Naive thymus-derived CD4-positive, alpha-beta T cell (primary cell): ENCODE measurements around the gene BID. TPM values are rescaled to one million over a fixed set of nuclear protein-coding genes. Genes with fewer than 3 reads are reported as not detected.

Experiments used
- ATAC-seq: fragments of 150-1000 bp; cut with Tn5 transposase; 2 replicates; pipeline ENCODE4 v1.10.0; 2021; ENCODE audit warnings: mild to moderate bottlenecking, moderate library complexity
- CTCF ChIA-PET: fragments of 350-600 bp; sonication (Branson Sonifier 250); formaldehyde crosslinking; loops from one replicate; lab custom pipeline; 2021; ENCODE audit warnings: antibody characterized with exemption; lab: Charles Lee
- POLR2A ChIA-PET: fragments of 350-600 bp; sonication (Branson Sonifier 250); formaldehyde crosslinking; loops from one replicate; lab custom pipeline; 2021; ENCODE audit warnings: antibody characterized with exemption, inconsistent platforms; lab: Charles Lee
- DNase-seq, 9 donors: peaks; one replicate each; pipeline versions ENCODE4 v3.0.0 to v3.0.0-alpha.2; 2020 to 2022; ENCODE audit warnings: mixed read lengths in 1 of 9
- H3K27ac ChIP-seq: one replicate; pipeline ENCODE4 v1.7.0; 2013; ENCODE audit warnings: mild to moderate bottlenecking, low read depth, low read length, moderate library complexity
- H3K27me3 ChIP-seq, 2 donors: one replicate each; pipeline ENCODE4 v1.7.0; 2013; ENCODE audit warnings: low read length in 2 of 2, mild to moderate bottlenecking in 2 of 2, moderate library complexity in 2 of 2; ENCODE audit not compliant: control insufficient read depth in 2 of 2, insufficient read depth in 2 of 2
- H3K36me3 ChIP-seq, 3 experiments: 1 replicate in 2 of 3; 2 replicates in 1 of 3; pipeline ENCODE4 v1.7.0; 2013; ENCODE audit warnings: low read length in 3 of 3, mild to moderate bottlenecking in 3 of 3, moderate library complexity in 1 of 3; ENCODE audit not compliant: insufficient read depth in 3 of 3, control insufficient read depth in 2 of 3
- H3K4me1 ChIP-seq, 2 donors: one replicate each; pipeline ENCODE4 v1.7.0; 2013; ENCODE audit warnings: low read length in 2 of 2, mild to moderate bottlenecking in 2 of 2, moderate library complexity in 1 of 2; ENCODE audit not compliant: control insufficient read depth in 2 of 2, insufficient read depth in 2 of 2
- H3K4me3 ChIP-seq: 2 replicates; pipeline ENCODE4 v1.7.0; 2013; ENCODE audit warnings: mild to moderate bottlenecking, low read length
- H3K9me3 ChIP-seq, 3 experiments: 1 replicate in 2 of 3; 2 replicates in 1 of 3; pipeline ENCODE4 v1.7.0; 2013; ENCODE audit warnings: low read length in 3 of 3; ENCODE audit not compliant: control insufficient read depth in 2 of 3
- H3K27ac Mint-ChIP-seq, 9 donors: one replicate each; pipeline ENCODE4 v1.8.0; 2020 to 2022; ENCODE audit warnings: mixed read lengths in 9 of 9, mild to moderate bottlenecking in 8 of 9, moderate library complexity in 5 of 9, inconsistent platforms in 2 of 9
- H3K27me3 Mint-ChIP-seq, 5 donors: one replicate each; pipeline ENCODE4 v1.8.0; 2021 to 2022; ENCODE audit warnings: mixed read lengths in 5 of 5, mild to moderate bottlenecking in 1 of 5
- H3K36me3 Mint-ChIP-seq, 5 donors: one replicate each; pipeline ENCODE4 v1.8.0; 2020 to 2022; ENCODE audit warnings: mixed read lengths in 5 of 5, mild to moderate bottlenecking in 3 of 5, inconsistent platforms in 1 of 5
- H3K4me1 Mint-ChIP-seq, 7 donors: one replicate each; pipeline ENCODE4 v1.8.0; 2020 to 2022; ENCODE audit warnings: mixed read lengths in 7 of 7, mild to moderate bottlenecking in 3 of 7, inconsistent platforms in 1 of 7
- H3K4me3 Mint-ChIP-seq, 10 donors: one replicate each; pipeline ENCODE4 v1.8.0; 2020 to 2022; ENCODE audit warnings: mild to moderate bottlenecking in 10 of 10, mixed read lengths in 10 of 10, moderate library complexity in 6 of 10, inconsistent platforms in 2 of 10
- H3K9me3 Mint-ChIP-seq, 11 donors: one replicate each; pipeline ENCODE4 v1.8.0; 2020 to 2022; ENCODE audit warnings: mixed read lengths in 11 of 11, mild to moderate bottlenecking in 4 of 11, inconsistent platforms in 1 of 11, moderate library complexity in 1 of 11
- intact Hi-C, 2 donors: fragments of 100-400 bp; cut with micrococcal nuclease; formaldehyde crosslinking; loops; one replicate each; pipeline ENCODE4 v1.15.1; 2023
- polyA plus RNA-seq, 2 donors: library from polyadenylated mRNA; unstranded; fragments of 300-500 nt; fragmentation: Illumina TruSeq; gene quantifications; one replicate each; pipeline ENCODE4 v1.2.3, GENCODE V29; 2021
- total RNA-seq, 6 experiments: library from RNA in 5 of 6; stranded (reverse) in 5 of 6; gene quantifications; 1 replicate in 5 of 6; 2 replicates in 1 of 6; pipeline ENCODE4 v1.2.3 and lab custom pipeline; 2021 to 2026

The BID gene
- total and polyA plus RNA-seq, 7 experiments from 2014 or later: 15.4 to 66.2 (median 32.1) TPM

DNA sequence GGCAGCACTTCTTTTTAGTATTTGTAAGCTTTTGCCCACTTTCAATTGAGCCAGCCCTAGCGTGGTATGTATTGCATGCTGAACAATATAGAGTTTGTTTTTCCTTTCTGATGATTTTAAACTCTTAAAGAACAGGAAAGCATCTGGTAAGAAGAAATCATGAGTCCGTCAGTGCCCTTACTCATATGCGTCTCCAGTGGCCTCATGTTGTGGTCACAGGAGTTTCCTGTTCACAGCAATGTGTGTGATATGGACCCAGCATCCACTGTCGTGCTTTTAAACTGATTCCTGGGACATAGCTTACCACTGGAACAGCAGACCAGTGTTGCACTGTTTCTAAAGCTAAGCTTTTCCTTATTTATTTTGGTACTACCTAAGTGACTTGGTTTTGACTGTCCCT is 40.1 kb downstream of the BID start:
- ChIA-PET POLR2A (no interaction called here), CTCF (interaction anchor here (1.2 to 1.3 kb wide), 2 partner anchors 9 to 10 kb away, joined by 3 to 4 read pairs; no protein-coding TSS in a partner anchor)
- DNase-seq (no peak), ATAC-seq (peak; percentile 49)
- Mint-ChIP-seq H3K4me3 (peak overlapping the region in 1 of 10 donors; percentile 1), H3K27me3 (no peaks in the 10 kb centered on the region), H3K9me3 (no peaks in the 10 kb centered on the region), H3K36me3 (peaks cover 7 to 30% (median 15%) of the 10 kb centered on the region in 5 donors), H3K4me1 (peaks cover 3 to 15% (median 12%) of the 10 kb centered on the region in 7 donors), H3K27ac (peak overlapping the region in 8 of 9 donors; percentile 37 to 89 (median 70))
- no peak overlapping the region for H3K4me3 ChIP-seq
- no peaks in the 10 kb centered on the region for H3K27me3 ChIP-seq
- H3K27ac ChIP-seq: peak overlapping the region; percentile 33
- peaks cover 6 to 85% (median 9%) of the 10 kb centered on the region in 3 experiments for H3K36me3 ChIP-seq
- peaks cover 0 to 3% of the 10 kb centered on the region in 2 donors for H3K4me1 ChIP-seq
- intact Hi-C loops: no loop called here
- H3K9me3 ChIP-seq: no peaks in the 10 kb centered on the region

DNA sequence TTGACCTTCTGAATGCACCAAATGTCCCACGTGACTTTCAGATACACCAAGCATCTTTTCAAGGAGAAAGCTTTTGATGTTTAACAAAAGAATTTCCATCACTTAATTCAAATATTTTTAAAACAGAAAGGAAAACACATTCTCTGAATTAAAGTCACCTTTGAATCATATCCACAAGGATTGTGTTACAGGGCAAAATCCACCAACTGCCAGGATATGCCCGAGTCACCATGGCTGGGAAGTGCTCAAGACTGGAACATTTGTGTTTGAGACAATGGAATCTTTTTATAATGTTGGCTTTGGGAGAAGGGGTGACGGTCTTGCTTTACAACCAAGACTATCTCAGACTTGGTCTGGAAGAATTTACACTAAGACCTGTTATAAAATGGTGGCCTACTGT is 40.8 kb downstream of the BID start:
- Histone ChIP-seq H3K27ac (no peak overlapping the region), H3K4me1 (peaks cover 0 to 3% of the 10 kb centered on the region in 2 donors), H3K27me3 (no peaks in the 10 kb centered on the region), H3K4me3 (no peak overlapping the region), H3K9me3 (no peaks in the 10 kb centered on the region), H3K36me3 (peaks cover 6 to 78% (median 9%) of the 10 kb centered on the region in 3 experiments)
- Mint-ChIP-seq H3K27me3 (no peaks in the 10 kb centered on the region), H3K4me1 (peaks cover 3 to 15% (median 12%) of the 10 kb centered on the region in 7 donors), H3K27ac (peak overlapping the region in 8 of 9 donors; percentile 14 to 87 (median 58)), H3K36me3 (peaks cover 7 to 29% (median 15%) of the 10 kb centered on the region in 5 donors), H3K4me3 (no peak overlapping the region), H3K9me3 (no peaks in the 10 kb centered on the region)
- no peak for DNase-seq
- ChIA-PET CTCF (no interaction called here), POLR2A (no interaction called here)
- intact Hi-C loops: no loop called here
- ATAC-seq: no peak

DNA sequence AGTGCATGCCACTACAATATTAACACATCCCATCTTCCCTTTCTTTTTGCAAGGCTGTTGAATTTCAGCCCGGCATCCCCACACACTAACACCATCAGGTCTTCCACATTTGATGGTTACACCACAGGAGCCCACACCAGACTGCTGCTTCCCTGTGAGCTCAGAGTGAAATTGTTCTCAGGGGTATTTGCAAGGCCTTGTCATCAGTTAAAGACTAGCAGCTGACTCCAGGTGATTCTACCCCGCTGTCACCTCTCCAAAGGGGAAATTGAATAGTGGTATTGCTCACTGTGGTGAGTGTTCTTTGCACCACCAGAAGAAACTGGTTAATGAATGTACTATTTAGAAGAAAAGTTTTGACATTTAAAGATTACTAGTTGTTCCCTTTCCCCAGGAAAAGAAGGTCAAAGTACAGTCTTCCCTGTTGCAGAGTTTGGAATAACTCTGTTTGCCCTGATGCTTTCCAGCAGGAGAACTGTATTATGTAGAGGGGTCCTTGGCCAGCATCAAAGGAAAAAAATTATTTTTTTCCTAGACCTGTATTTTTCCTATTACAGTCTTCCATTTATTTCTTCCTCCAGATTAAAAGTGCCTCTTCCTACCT is 41.9 kb downstream of the BID start:
- H3K36me3 ChIP-seq: peaks cover 0 to 77% (median 8%) of the 10 kb centered on the region in 3 experiments
- H3K27me3 Mint-ChIP-seq: no peaks in the 10 kb centered on the region
- H3K9me3 Mint-ChIP-seq: no peaks in the 10 kb centered on the region
- intact Hi-C loops: no loop called here
- H3K4me3 ChIP-seq: no peak overlapping the region
- peak overlapping the region in 7 of 9 donors; percentile 37 to 87 (median 44) for H3K27ac Mint-ChIP-seq
- ChIA-PET POLR2A (no interaction called here), CTCF (no interaction called here)
- no peaks in the 10 kb centered on the region for H3K27me3 ChIP-seq
- H3K9me3 ChIP-seq: no peaks in the 10 kb centered on the region
- DNase-seq (no peak), ATAC-seq (no peak)
- no peak overlapping the region for H3K27ac ChIP-seq
- no peak overlapping the region for H3K4me3 Mint-ChIP-seq
- peaks cover 7 to 20% (median 13%) of the 10 kb centered on the region in 5 donors for H3K36me3 Mint-ChIP-seq
- H3K4me1 Mint-ChIP-seq: peaks cover 3 to 15% (median 12%) of the 10 kb centered on the region in 7 donors
- peaks cover 0 to 3% of the 10 kb centered on the region in 2 donors for H3K4me1 ChIP-seq

DNA sequence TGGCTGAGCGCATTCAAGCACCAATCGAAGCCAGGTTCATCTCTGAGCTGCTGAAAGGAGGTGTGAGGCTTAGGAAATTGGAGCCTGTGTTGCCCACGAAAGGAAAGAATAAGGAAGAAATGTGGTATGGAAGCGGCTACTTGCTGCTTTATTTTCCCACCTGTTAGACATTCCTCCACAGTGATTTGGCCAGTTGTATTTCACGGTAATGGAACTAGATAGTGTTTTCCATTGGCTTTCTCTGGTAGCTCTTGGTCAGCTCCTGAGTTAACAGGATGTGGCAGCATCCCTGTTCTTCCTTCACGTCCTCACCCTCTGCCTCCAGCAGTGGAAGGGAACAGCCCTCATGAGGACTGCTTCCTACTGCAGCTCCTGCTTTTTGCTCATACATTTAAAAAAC is 44.7 kb downstream of the BID start:
- no peaks in the 10 kb centered on the region for H3K27me3 Mint-ChIP-seq
- H3K4me3 Mint-ChIP-seq: no peak overlapping the region
- H3K27ac Mint-ChIP-seq: peak overlapping the region in 7 of 9 donors; percentile 20 to 86 (median 64)
- ATAC-seq: no peak
- Histone ChIP-seq H3K27me3 (no peaks in the 10 kb centered on the region), H3K36me3 (peaks cover 0 to 63% (median 3%) of the 10 kb centered on the region in 3 experiments), H3K27ac (no peak overlapping the region), H3K4me1 (peaks cover 0 to 10% of the 10 kb centered on the region in 2 donors), H3K9me3 (no peaks in the 10 kb centered on the region), H3K4me3 (no peak overlapping the region)
- DNase-seq: no peak
- H3K36me3 Mint-ChIP-seq: peaks cover 15 to 26% (median 22%) of the 10 kb centered on the region in 5 donors
- ChIA-PET CTCF (interaction anchor here (1.5 kb wide), 1 partner anchor 56 kb away, joined by 8 read pairs; no protein-coding TSS in a partner anchor), POLR2A (no interaction called here)
- no peaks in the 10 kb centered on the region for H3K9me3 Mint-ChIP-seq
- intact Hi-C loops: no loop called here
- H3K4me1 Mint-ChIP-seq: peaks cover 19 to 35% (median 29%) of the 10 kb centered on the region in 7 donors

DNA sequence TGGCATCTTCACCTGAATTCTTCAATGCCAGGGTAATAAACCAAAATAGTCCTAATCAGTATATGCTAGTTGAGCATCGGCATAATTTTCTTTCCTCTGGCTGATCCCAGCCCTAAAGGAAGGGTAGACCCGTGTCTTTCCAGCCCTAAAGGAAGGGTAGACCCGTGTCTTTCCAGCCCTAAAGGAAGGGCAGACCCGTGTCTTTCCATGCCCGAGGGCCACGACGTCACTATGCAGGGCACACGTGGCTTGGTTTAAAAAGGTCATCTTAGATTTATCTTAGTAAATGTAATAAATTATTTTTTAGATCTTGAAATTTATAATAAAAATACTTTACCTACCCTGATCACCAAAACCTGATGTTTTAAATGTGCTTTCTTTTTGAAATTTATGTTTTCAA is 45.5 kb downstream of the BID start:
- POLR2A ChIA-PET: no interaction called here

DNA sequence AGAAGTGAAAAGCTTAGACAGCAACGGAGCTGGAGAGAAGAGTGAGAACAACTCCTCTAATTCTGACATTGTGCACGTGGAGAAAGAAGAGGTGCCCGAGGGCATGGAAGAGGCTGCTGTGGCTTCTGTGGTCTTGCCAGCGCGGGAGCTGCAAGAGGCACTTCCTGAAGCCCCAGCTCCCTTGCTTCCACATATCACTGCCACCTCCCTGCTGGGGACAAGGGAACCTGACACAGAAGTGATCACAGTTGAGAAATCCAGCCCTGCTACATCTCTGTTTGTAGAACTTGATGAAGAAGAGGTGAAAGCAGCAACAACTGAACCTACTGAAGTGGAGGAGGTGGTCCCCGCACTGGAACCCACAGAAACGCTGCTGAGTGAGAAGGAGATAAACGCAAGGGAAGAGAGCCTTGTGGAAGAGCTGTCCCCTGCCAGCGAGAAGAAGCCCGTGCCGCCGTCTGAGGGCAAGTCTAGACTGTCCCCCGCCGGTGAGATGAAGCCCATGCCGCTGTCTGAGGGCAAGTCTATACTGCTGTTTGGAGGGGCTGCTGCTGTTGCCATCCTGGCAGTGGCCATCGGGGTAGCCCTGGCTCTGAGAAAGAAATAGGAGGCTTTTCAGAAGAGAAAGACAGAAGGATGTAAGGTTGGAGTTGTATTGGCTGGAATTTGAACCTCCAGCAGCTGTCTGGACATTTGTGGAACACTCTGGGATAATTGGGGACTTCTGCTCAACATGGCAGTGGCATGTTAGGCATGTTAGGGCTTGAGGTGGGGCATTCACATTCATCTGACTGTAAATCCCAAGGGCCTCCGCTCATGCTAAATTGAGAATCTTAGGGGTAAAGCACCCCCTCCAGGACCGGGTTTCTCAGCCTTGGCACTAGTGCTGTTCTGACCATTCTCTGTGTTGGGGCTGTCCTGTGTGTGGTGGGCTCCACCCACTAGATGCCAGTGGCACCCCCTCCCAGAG is 47.1 kb downstream of the BID start:
- DNase-seq: no peak
- Mint-ChIP-seq H3K27ac (peak overlapping the region; percentile 30 to 93 (median 77)), H3K4me3 (peak overlapping the region in 2 of 10 donors; percentile 15), H3K36me3 (peaks cover 4 to 17% (median 14%) of the 10 kb centered on the region in 5 donors), H3K27me3 (no peaks in the 10 kb centered on the region), H3K4me1 (peaks cover 9 to 25% (median 23%) of the 10 kb centered on the region in 7 donors), H3K9me3 (no peaks in the 10 kb centered on the region)
- Histone ChIP-seq H3K9me3 (no peaks in the 10 kb centered on the region), H3K27ac (peak overlapping the region; percentile 53), H3K36me3 (peaks cover 0 to 48% (median 3%) of the 10 kb centered on the region in 3 experiments), H3K27me3 (no peaks in the 10 kb centered on the region), H3K4me3 (no peak overlapping the region), H3K4me1 (peaks cover 0 to 7% of the 10 kb centered on the region in 2 donors)
- no peak for ATAC-seq
- ChIA-PET CTCF (no interaction called here), POLR2A (interaction anchor here (1.0 kb wide), 1 partner anchor 13 kb away, joined by 3 read pairs; no protein-coding TSS in a partner anchor)
- intact Hi-C loops: no loop called here

More for the DNA sequence above, 45.5 kb downstream of the BID start:
- Mint-ChIP-seq H3K36me3 (peaks cover 13 to 24% (median 21%) of the 10 kb centered on the region in 5 donors), H3K4me3 (no peak overlapping the region), H3K27ac (peak overlapping the region in 5 of 9 donors; percentile 28 to 57 (median 34)), H3K4me1 (peaks cover 15 to 28% (median 22%) of the 10 kb centered on the region in 7 donors), H3K27me3 (no peaks in the 10 kb centered on the region), H3K9me3 (no peaks in the 10 kb centered on the region)
- DNase-seq (no peak), ATAC-seq (no peak)
- H3K9me3 ChIP-seq: no peaks in the 10 kb centered on the region
- H3K27ac ChIP-seq: no peak overlapping the region
- H3K27me3 ChIP-seq: no peaks in the 10 kb centered on the region
- CTCF ChIA-PET: no interaction called here
- intact Hi-C loops: no loop called here
- H3K36me3 ChIP-seq: peaks cover 0 to 57% (median 3%) of the 10 kb centered on the region in 3 experiments
- H3K4me3 ChIP-seq: no peak overlapping the region
- H3K4me1 ChIP-seq: peaks cover 0 to 7% of the 10 kb centered on the region in 2 donors
